ENCODE results near the gene THSD4. TPM values are rescaled to one million over a fixed set of nuclear protein-coding genes. Genes with fewer than 3 reads are reported as not detected.
"Not testable (repeated sequence)": the region's sequence is repeated elsewhere in the genome, so short reads cannot be mapped to it uniquely, and the experiment has no call there.

THSD4 gene
- total RNA-seq, 2 experiments from 2014 or later, result 0.08 TPM; not detected in 1

GRCh38 chr15:71669688-71670087 lies 554.4 kb downstream of the THSD4 start:
- Mint-ChIP-seq H3K4me3 (no peak overlapping the region), H3K4me1 (no peaks in the 10 kb centered on the region), H3K36me3 (ENCODE audit: low read depth) (no peaks in the 10 kb centered on the region), H3K27me3 (peaks cover 39% of the 10 kb centered on the region), H3K27ac (no peak overlapping the region), H3K9me3 (peaks cover 3% of the 10 kb centered on the region)
- ChIA-PET POLR2A (interaction anchor here (0.7 kb wide), 1 partner anchor 76 kb away, joined by 4 read pairs; no protein-coding TSS in a partner anchor), CTCF (no interaction called here)
- DNase-seq, result no peak

GRCh38 chr15:71670222-71670621 lies 555.0 kb downstream of the THSD4 start:
- peaks cover 37% of the 10 kb centered on the region for H3K27me3 Mint-ChIP-seq
- POLR2A ChIA-PET, result interaction anchor here (0.7 kb wide), 1 partner anchor 76 kb away, joined by 4 read pairs; no protein-coding TSS in a partner anchor
- H3K27ac Mint-ChIP-seq; DNase-seq; H3K4me1 Mint-ChIP-seq; H3K36me3 Mint-ChIP-seq (ENCODE audit: low read depth); CTCF ChIA-PET; H3K9me3 Mint-ChIP-seq; H3K4me3 Mint-ChIP-seq: not testable (repeated sequence)

- Mint-ChIP-seq H3K27ac (no peak overlapping the region), H3K9me3 (peaks cover 3% of the 10 kb centered on the region), H3K4me1 (peaks cover 34% of the 10 kb centered on the region), H3K27me3 (peaks cover 27% of the 10 kb centered on the region), H3K4me3 (no peak overlapping the region), H3K36me3 (ENCODE audit: low read depth) (peaks cover 4% of the 10 kb centered on the region)
- DNase-seq, result no peak
- POLR2A ChIA-PET, result no interaction called here
- CTCF ChIA-PET, result no interaction called here
These were observed 559.1 kb downstream of the THSD4 start for GRCh38 chr15:71674354-71674753.

GRCh38 chr15:71677352-71677751 lies 562.1 kb downstream of the THSD4 start:
- ChIA-PET CTCF (no interaction called here), POLR2A (interaction anchor here (1.7 kb wide), 1 partner anchor 11 kb away, joined by 4 read pairs; no protein-coding TSS in a partner anchor)
- Mint-ChIP-seq H3K4me3 (no peak overlapping the region), H3K9me3 (no peaks in the 10 kb centered on the region), H3K4me1 (peaks cover 43% of the 10 kb centered on the region), H3K36me3 (ENCODE audit: low read depth) (peaks cover 4% of the 10 kb centered on the region), H3K27ac (peak overlapping the region; percentile 74), H3K27me3 (peaks cover 14% of the 10 kb centered on the region)
- DNase-seq, result no peak

- H3K36me3 Mint-ChIP-seq (ENCODE audit: low read depth), result peaks cover 4% of the 10 kb centered on the region
- H3K27ac Mint-ChIP-seq, result no peak overlapping the region
- POLR2A ChIA-PET, result interaction anchor here (1.7 kb wide), 1 partner anchor 11 kb away, joined by 4 read pairs; no protein-coding TSS in a partner anchor
- no peak for DNase-seq
- CTCF ChIA-PET, result no interaction called here
- no peaks in the 10 kb centered on the region for H3K9me3 Mint-ChIP-seq
- H3K4me3 Mint-ChIP-seq, result no peak overlapping the region
- peaks cover 43% of the 10 kb centered on the region for H3K4me1 Mint-ChIP-seq
- H3K27me3 Mint-ChIP-seq, result peaks cover 11% of the 10 kb centered on the region
These were observed 562.5 kb downstream of the THSD4 start for GRCh38 chr15:71677766-71678165.

- no peak overlapping the region for H3K27ac Mint-ChIP-seq
- H3K4me1 Mint-ChIP-seq, result peaks cover 43% of the 10 kb centered on the region
- no peaks in the 10 kb centered on the region for H3K9me3 Mint-ChIP-seq
- ChIA-PET POLR2A (interaction anchor here (1.7 kb wide), 1 partner anchor 12 kb away, joined by 4 read pairs; no protein-coding TSS in a partner anchor), CTCF (no interaction called here)
- H3K27me3 Mint-ChIP-seq, result peaks cover 11% of the 10 kb centered on the region
- no peak for DNase-seq
- H3K4me3 Mint-ChIP-seq, result no peak overlapping the region
- peaks cover 4% of the 10 kb centered on the region for H3K36me3 Mint-ChIP-seq (ENCODE audit: low read depth)
These were observed 562.9 kb downstream of the THSD4 start for GRCh38 chr15:71678191-71678590.

- Mint-ChIP-seq H3K27me3 (peaks cover 10% of the 10 kb centered on the region), H3K27ac (no peak overlapping the region), H3K4me3 (no peak overlapping the region), H3K4me1 (peaks cover 43% of the 10 kb centered on the region), H3K9me3 (no peaks in the 10 kb centered on the region), H3K36me3 (ENCODE audit: low read depth) (peaks cover 4% of the 10 kb centered on the region)
- no peak for DNase-seq
- ChIA-PET POLR2A (interaction anchor here (1.7 kb wide), 1 partner anchor 12 kb away, joined by 4 read pairs; no protein-coding TSS in a partner anchor), CTCF (no interaction called here)
These were observed 563.3 kb downstream of the THSD4 start for GRCh38 chr15:71678605-71679004.

- no peak for DNase-seq
- CTCF ChIA-PET, result no interaction called here
- POLR2A ChIA-PET, result no interaction called here
- Mint-ChIP-seq H3K4me1 (peaks cover 43% of the 10 kb centered on the region), H3K27me3 (peaks cover 6% of the 10 kb centered on the region), H3K36me3 (ENCODE audit: low read depth) (peaks cover 4% of the 10 kb centered on the region), H3K27ac (peak overlapping the region; percentile 37), H3K4me3 (no peak overlapping the region), H3K9me3 (no peaks in the 10 kb centered on the region)
These were observed 564.0 kb downstream of the THSD4 start for GRCh38 chr15:71679223-71679792.

- Mint-ChIP-seq H3K9me3 (no peaks in the 10 kb centered on the region), H3K36me3 (ENCODE audit: low read depth) (peaks cover 4% of the 10 kb centered on the region), H3K27ac (peak overlapping the region; percentile 37), H3K27me3 (peaks cover 3% of the 10 kb centered on the region), H3K4me1 (peaks cover 43% of the 10 kb centered on the region), H3K4me3 (no peak overlapping the region)
- CTCF ChIA-PET, result no interaction called here
- DNase-seq, result peak; percentile 21
- POLR2A ChIA-PET, result no interaction called here
These were observed 564.6 kb downstream of the THSD4 start for GRCh38 chr15:71679793-71680353.

GRCh38 chr15:71682001-71682400 lies 566.7 kb downstream of the THSD4 start:
- no peak overlapping the region for H3K27ac Mint-ChIP-seq
- H3K4me3 Mint-ChIP-seq, result no peak overlapping the region
- no peak for DNase-seq
- CTCF ChIA-PET, result interaction anchor here (0.7 kb wide), 1 partner anchor 229 kb away, joined by 3 read pairs; no protein-coding TSS in a partner anchor
- H3K9me3 Mint-ChIP-seq, result no peaks in the 10 kb centered on the region
- H3K36me3 Mint-ChIP-seq (ENCODE audit: low read depth), result no peaks in the 10 kb centered on the region
- peaks cover 32% of the 10 kb centered on the region for H3K4me1 Mint-ChIP-seq
- H3K27me3 Mint-ChIP-seq, result peaks cover 7% of the 10 kb centered on the region
- POLR2A ChIA-PET, result no interaction called here

- no peak overlapping the region for H3K27ac Mint-ChIP-seq
- no peaks in the 10 kb centered on the region for H3K9me3 Mint-ChIP-seq
- ChIA-PET CTCF (no interaction called here), POLR2A (no interaction called here)
- DNase-seq, result no peak
- H3K4me1 Mint-ChIP-seq, result peaks cover 16% of the 10 kb centered on the region
- peaks cover 12% of the 10 kb centered on the region for H3K27me3 Mint-ChIP-seq
- no peak overlapping the region for H3K4me3 Mint-ChIP-seq
- H3K36me3 Mint-ChIP-seq (ENCODE audit: low read depth), result no peaks in the 10 kb centered on the region
These were observed 568.4 kb downstream of the THSD4 start for GRCh38 chr15:71683411-71684274.

GRCh38 chr15:71685420-71685993 lies 570.2 kb downstream of the THSD4 start:
- Mint-ChIP-seq H3K9me3 (no peaks in the 10 kb centered on the region), H3K36me3 (ENCODE audit: low read depth) (no peaks in the 10 kb centered on the region), H3K27ac (no peak overlapping the region), H3K27me3 (peaks cover 21% of the 10 kb centered on the region), H3K4me3 (no peak overlapping the region), H3K4me1 (no peaks in the 10 kb centered on the region)
- DNase-seq, result no peak
- ChIA-PET POLR2A (no interaction called here), CTCF (no interaction called here)
